ENCODE results near the gene MALAT1.

DNA sequence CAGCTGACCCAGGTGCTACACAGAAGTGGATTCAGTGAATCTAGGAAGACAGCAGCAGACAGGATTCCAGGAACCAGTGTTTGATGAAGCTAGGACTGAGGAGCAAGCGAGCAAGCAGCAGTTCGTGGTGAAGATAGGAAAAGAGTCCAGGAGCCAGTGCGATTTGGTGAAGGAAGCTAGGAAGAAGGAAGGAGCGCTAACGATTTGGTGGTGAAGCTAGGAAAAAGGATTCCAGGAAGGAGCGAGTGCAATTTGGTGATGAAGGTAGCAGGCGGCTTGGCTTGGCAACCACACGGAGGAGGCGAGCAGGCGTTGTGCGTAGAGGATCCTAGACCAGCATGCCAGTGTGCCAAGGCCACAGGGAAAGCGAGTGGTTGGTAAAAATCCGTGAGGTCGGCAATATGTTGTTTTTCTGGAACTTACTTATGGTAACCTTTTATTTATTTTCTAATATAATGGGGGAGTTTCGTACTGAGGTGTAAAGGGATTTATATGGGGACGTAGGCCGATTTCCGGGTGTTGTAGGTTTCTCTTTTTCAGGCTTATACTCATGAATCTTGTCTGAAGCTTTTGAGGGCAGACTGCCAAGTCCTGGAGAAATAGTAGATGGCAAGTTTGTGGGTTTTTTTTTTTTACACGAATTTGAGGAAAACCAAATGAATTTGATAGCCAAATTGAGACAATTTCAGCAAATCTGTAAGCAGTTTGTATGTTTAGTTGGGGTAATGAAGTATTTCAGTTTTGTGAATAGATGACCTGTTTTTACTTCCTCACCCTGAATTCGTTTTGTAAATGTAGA, 1.7 kb downstream of the MALAT1 start:
- TF ChIP-seq CTCF (IDR thresholded peaks at IDR 0.05), result no peak
- peak in 1 of 2 donors; percentile 42 for TF ChIP-seq POLR2A (IDR thresholded peaks at IDR 0.05)
